Renal cortex interstitium (tissue), 3 donors: Measurements from ENCODE around the gene CENPVL1. TPM values are rescaled to one million over a fixed set of nuclear protein-coding genes. Genes with fewer than 3 reads are reported as not detected.

Source experiments
- polyA plus RNA-seq, 3 donors: library from polyadenylated mRNA; unstranded; fragments of 120-200 nt; gene quantifications; one replicate each; pipeline ENCODE4 v1.2.1, GENCODE V29; 2013; ENCODE audit not compliant: insufficient read length in 3 of 3

The CENPVL1 gene
- polyA plus RNA-seq, 3 donors: 0.22 to 0.32 TPM; not detected in 1

Other genes with a start within 250 kb of the CENPVL1 start
- 10 to 100 TPM; 11.1 to 16.0 (median 14.8) TPM for gene NUDT11, start 213.9 kb upstream of the CENPVL1 start, polyA plus RNA-seq
- 1 to 10 TPM; 1.2 to 1.3 (median 1.3) TPM for gene CENPVL3, start 91.6 kb upstream of the CENPVL1 start, polyA plus RNA-seq
- under 1 TPM in 2 of 3 donors, not detected in 1; 0.22 to 0.32 TPM for gene CENPVL2, start 27.7 kb upstream of the CENPVL1 start, polyA plus RNA-seq
- gene GSPT2, start 32.9 kb downstream of the CENPVL1 start, polyA plus RNA-seq: 10 to 100 TPM; 19.4 to 22.2 (median 21.1) TPM
- 100 to 1,000 TPM; 307 to 334 (median 334) TPM for gene MAGED1, start 183.1 kb downstream of the CENPVL1 start, polyA plus RNA-seq